Left colon (tissue), 2 donors: ENCODE results near the gene GTF2I. TPM values are rescaled to one million over a fixed set of nuclear protein-coding genes. Genes with fewer than 3 reads are reported as not detected.
"Not testable (repeated sequence)": the region's sequence is repeated elsewhere in the genome, so short reads cannot be mapped to it uniquely, and the experiment has no call there.

Source experiments
- ATAC-seq: fragments of 200-7000 bp; cut with Tn5 transposase; one replicate; pipeline ENCODE4 v1.9.1; 2020; ENCODE audit warnings: mild to moderate bottlenecking, moderate library complexity
- DNase-seq, 2 donors: peaks; one replicate each; pipeline ENCODE4 v3.0.0-alpha.2; 2020
- intact Hi-C, 2 donors: fragments of 100-400 bp; cut with DNase I in 1 of 2; cut with micrococcal nuclease in 1 of 2; formaldehyde crosslinking; loops; one replicate each; pipeline versions ENCODE4 v1.11.2 to v1.14.0; 2022; cut with DNase I, micrococcal nuclease
- long read RNA-seq: library from polyadenylated mRNA; unstranded; transcript quantifications from one replicate; pipeline ENCODE4 v2.0.0, GENCODE V29; 2021
- total RNA-seq, 2 donors: library from RNA; stranded (reverse); fragmentation: NEBNext Ultra II Directional; extraction: Animal tissue kit (Norgen Biotek cat#: 25700); gene quantifications; one replicate each; pipeline ENCODE4 v1.2.1, GENCODE V29; 2021
- donor health status: DM: no; HTN: no; CAD: no.
- donor health status: DM: yes; HTN: yes; CAD: no.

GTF2I gene
- 100 to 1,000 TPM; 126 to 129 TPM for total RNA-seq
- long read RNA-seq, full-length matches to known transcripts: 15 of 54 reads
- long read RNA-seq, partial matches to known transcripts: 38 of 54 reads
- long read RNA-seq, other reads (novel, unspliced or antisense): 1 of 54 reads

DNA sequence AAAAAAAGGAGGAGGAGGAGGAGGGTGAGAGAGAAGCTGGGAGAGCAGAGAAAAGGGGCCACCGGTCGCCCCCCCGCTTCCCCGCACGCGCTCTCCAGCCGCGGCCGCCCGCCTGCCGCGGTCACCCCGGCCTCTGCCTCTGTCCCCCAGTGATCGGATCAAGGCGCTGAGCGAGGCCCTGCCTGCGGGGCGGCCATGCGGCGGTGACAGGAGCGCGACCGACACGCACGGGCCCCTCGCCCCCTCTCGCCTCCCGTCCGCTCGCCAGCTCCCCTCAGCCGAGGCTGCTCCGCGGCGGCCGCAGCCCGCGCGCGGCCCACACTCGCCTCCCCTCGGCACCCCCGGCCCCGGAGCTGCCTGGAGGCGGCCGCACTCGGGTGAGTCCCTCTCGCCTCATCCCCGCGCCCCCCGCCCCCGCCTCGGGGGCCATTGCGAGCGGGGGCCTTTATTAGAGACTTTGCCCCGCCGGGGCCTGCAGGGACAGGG, at the start of gene GTF2I:
Gene GTF2I, plus strand, starts transcription at position 27 of the 486 bp plus-strand sequence. CDS start 31,411 bp downstream, outside the sequence.
- peak in 1 of 2 donors; percentile 34 for DNase-seq
- intact Hi-C loops: no loop called here
- ATAC-seq: peak; percentile 39

- DNase-seq (peak in 1 of 2 donors; percentile 12), ATAC-seq (no peak)
- intact Hi-C loops: no loop called here
These were observed 45.3 kb upstream of the GTF2I start for GRCh38 chr7:74612015-74612829.

GRCh38 chr7:74615933-74616780, 41.4 kb upstream of the GTF2I start:
- ATAC-seq (no peak), DNase-seq (no peak)
- intact Hi-C loops: no loop called here

DNA sequence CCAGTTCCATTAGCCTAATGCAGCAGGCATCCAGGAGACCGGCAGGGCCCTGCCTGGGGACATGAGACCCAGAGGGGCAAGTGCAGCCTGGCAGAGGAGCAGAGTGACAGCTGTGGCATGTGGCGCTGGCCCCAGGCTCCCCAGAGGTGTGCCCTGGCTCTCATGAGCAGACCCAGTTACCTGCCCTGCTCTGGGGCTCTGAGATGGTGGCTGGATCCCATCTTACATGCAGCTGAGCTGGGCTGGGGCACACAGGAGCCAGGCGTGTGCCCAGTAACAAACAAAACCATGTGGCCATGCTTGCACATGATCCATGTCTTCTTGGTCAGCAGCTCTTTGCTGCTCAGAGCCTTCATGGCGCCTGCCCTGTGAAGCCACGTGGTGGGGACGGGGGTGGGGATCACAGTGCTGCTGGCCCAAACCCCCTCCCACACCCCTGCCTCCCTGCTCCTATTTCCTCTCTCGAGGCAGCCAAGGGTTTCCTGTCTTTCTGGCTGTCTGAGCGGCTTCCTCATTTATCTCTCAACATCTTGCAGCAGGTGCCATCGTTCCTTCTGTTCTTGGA, 40.3 kb upstream of the GTF2I start:
- no peak for ATAC-seq
- intact Hi-C loops: no loop called here
- peak in 1 of 2 donors; percentile 19 for DNase-seq

DNA sequence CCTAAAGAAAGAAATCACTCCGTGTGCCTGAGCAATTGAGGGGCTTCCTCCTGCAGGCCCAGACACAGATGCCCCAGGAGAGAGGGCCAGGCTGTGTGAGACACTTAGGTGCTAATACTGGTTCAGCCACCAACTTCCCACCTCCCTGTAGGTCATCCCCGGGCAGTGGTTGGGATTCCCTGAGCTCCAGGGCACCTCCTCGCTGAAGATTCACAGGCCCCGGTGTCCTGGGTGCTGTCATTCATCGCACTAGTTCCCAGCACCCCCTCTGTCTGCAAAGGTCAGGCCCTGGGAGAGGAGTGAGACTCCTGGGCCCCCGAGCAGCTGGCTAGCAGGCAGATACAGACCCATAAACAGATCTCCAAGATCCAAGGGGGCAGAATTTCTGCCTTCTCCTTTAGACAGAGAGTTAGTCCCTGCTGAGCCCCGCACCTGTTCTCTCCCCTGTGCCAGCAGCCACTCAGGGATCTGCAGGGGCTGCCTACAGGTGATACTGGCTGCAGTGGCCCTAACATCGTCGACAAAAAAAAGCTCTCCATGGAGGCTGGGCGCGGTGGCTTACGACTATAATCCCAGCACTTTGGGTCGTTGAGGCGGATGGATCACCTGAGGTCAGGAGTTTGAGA, 38.2 kb upstream of the GTF2I start:
- intact Hi-C loops: no loop called here
- ATAC-seq: no peak

DNA sequence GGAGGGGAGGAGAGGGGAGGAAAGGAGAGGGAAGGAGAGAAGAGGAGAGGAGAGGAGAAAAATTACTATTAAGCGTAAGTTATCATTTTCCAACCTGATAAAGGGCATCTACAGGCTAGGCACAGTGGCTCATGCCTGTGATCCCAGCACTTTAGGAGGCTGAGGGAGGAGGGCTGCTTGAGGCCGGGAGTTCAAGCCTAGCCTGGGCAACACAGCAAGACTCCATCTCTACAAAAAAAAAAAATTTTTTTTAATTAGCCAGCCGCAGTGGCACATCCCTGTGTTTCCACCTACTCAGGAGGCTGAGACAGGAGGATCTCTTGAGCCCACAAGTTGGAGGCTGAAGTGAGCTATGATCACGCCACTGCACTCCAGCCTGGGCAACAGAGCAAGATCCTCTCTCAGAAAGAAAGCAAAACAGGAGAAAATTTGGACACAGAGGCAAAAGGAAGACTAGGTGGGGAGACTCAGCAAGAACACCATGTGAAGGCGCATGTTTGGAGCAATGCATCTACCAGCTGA, 35.2 kb upstream of the GTF2I start:
- intact Hi-C loops: no loop called here
- ATAC-seq: no peak
- DNase-seq: no peak

More for the DNA sequence above, 38.2 kb upstream of the GTF2I start:
- DNase-seq: no peak

- no peak for ATAC-seq
- DNase-seq: no peak
- intact Hi-C loops: no loop called here
These were observed 34.4 kb upstream of the GTF2I start for GRCh38 chr7:74623135-74623534.

- intact Hi-C loops: no loop called here
- no peak for ATAC-seq
- DNase-seq: no peak
These were observed 32.1 kb upstream of the GTF2I start for GRCh38 chr7:74625446-74625845.

- DNase-seq: peak; percentile 50 to 65
- intact Hi-C loops: no loop called here
These were observed 29.7 kb upstream of the GTF2I start for GRCh38 chr7:74627661-74628411.

DNA sequence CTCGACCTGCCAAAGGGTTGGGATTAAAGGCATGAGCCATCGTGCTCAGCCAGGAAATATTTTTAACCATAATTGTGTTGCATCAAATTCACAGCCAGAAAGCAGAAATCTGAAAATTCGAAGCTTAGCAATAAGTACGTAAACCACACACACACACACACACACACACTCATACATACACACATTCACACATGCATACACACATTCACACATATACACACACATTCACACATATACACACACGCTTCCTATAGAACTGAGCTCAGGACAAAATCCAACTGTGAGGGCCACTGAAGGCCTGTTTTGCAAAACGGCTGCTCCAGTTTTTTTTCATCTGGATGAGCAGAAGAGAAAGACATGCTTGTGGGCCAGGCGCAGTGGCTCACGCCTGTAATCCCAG, 25.0 kb upstream of the GTF2I start:
- intact Hi-C loops: no loop called here
- DNase-seq (no peak), ATAC-seq (no peak)

More at GRCh38 chr7:74627661-74628411, 29.7 kb upstream of the GTF2I start:
- ATAC-seq: peak; percentile 95

GRCh38 chr7:74633451-74633921, 24.0 kb upstream of the GTF2I start:
- DNase-seq (peak in 1 of 2 donors; percentile 40), ATAC-seq (peak; percentile 49)
- intact Hi-C loops: no loop called here

DNA sequence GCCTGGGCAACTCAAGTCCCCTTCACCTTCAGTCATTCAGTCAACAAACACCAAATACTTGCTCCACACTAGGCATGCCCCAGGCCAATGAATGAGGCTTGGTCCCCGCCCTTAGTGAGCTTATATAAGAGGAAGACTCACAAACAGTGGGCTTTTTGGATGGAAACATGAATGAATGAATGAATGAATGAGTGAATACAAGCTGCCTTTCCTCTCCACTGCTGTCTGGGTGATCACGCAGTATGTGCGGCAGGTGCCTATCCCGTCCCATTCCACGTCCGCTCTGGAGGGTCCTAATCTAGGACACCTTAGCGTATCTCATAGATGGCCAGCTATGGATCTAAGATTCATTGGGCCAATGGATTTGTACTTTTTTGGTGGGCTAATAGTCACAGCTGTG, 19.8 kb upstream of the GTF2I start:
- DNase-seq: no peak
- no peak for ATAC-seq
- intact Hi-C loops: no loop called here

DNA sequence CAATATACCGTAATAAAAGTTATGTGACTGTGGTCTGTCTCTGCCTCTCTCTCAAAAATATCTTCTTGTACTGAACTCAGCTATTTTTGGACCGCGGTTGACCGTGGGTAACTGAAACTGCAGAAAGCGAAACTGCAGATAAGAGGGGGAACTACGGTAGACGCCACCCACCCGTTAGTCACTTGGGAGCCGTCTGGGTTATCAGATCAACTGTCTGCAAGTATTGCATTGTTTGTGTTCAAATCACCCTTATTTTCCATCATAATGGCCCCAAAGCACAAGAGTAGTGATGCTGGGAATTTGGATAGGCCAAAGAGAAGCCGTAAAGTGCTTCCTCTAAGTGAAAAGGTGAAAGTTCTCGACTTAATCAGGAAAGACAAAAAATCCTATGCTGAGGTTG, 7.5 kb upstream of the GTF2I start:
- intact Hi-C loops: not testable (repeated sequence)
- ATAC-seq: peak; percentile 38
- peak; percentile 41 to 54 for DNase-seq

- ATAC-seq, intact Hi-C loops, DNase-seq: not testable (repeated sequence)
These were observed 6.9 kb upstream of the GTF2I start for GRCh38 chr7:74650493-74651132.

GRCh38 chr7:74651133-74651504, 6.4 kb upstream of the GTF2I start:
- DNase-seq, ATAC-seq, intact Hi-C loops: not testable (repeated sequence)

DNA sequence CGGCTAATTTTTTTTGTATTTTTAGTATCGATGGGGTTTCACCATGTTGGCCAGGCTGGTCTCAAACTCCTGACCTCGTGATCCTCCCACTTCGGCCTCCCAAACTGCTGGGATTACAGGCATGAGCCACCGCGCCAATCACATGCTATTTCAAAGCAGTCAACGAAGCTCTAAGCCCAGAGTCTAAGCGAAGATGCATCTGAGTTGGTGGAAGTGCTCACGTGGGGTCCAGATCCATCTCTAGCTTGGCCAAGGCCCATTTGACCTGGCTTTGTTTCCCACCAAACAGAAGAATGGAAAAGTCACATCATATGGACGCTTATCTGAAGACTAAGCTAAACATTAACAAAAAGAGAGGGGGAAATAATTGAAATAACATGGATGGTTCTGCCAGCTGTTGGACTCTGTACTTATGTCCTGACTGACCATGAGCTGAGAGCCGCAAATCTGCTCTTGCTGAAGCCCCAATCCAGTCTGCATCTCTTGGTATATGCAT, 3.8 kb upstream of the GTF2I start:
- ATAC-seq (no peak), DNase-seq (no peak)
- intact Hi-C loops: no loop called here

- DNase-seq: no peak
- ATAC-seq: no peak
- intact Hi-C loops: no loop called here
These were observed 2.7 kb upstream of the GTF2I start for GRCh38 chr7:74654811-74655210.
